Gastrocnemius medialis (tissue), 4 donors: ENCODE data around the gene PABPN1L.

Experiments used
- POLR2A ChIP-seq, 2 donors: fragments of 450-650 bp; IDR thresholded peaks; one replicate each; pipeline ENCODE4 v1.6.1; 2017; ENCODE audit warnings: antibody characterized with exemption in 2 of 2, mild to moderate bottlenecking in 2 of 2, moderate library complexity in 2 of 2
- TF ChIP-seq, protein P1 (sequence below), 5 experiments: fragments of 450-650 bp in 3 of 5; fragments of 200-600 bp in 2 of 5; sonication (generic) in 2 of 5; IDR thresholded peaks in 4 of 5; conservative IDR thresholded peaks in 1 of 5; 1 replicate in 4 of 5; 2 replicates in 1 of 5; pipeline ENCODE4 v1.5.1; 2016 to 2019; ENCODE audit warnings: antibody characterized with exemption in 5 of 5, mild to moderate bottlenecking in 3 of 5, moderate library complexity in 3 of 5

GRCh38 chr16:88853325-88853941 lies 13.0 kb downstream of the PABPN1L start:
- TF ChIP-seq, protein P1, sequence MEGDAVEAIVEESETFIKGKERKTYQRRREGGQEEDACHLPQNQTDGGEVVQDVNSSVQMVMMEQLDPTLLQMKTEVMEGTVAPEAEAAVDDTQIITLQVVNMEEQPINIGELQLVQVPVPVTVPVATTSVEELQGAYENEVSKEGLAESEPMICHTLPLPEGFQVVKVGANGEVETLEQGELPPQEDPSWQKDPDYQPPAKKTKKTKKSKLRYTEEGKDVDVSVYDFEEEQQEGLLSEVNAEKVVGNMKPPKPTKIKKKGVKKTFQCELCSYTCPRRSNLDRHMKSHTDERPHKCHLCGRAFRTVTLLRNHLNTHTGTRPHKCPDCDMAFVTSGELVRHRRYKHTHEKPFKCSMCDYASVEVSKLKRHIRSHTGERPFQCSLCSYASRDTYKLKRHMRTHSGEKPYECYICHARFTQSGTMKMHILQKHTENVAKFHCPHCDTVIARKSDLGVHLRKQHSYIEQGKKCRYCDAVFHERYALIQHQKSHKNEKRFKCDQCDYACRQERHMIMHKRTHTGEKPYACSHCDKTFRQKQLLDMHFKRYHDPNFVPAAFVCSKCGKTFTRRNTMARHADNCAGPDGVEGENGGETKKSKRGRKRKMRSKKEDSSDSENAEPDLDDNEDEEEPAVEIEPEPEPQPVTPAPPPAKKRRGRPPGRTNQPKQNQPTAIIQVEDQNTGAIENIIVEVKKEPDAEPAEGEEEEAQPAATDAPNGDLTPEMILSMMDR (IDR thresholded peaks at IDR 0.05 in 4 of 5, conservative IDR thresholded peaks at IDR 0.05 in 1 of 5), result no peak
- no peak for TF ChIP-seq POLR2A (IDR thresholded peaks at IDR 0.05)
